Measurements from ENCODE around the gene GSG1.

GSG1 gene

DNA sequence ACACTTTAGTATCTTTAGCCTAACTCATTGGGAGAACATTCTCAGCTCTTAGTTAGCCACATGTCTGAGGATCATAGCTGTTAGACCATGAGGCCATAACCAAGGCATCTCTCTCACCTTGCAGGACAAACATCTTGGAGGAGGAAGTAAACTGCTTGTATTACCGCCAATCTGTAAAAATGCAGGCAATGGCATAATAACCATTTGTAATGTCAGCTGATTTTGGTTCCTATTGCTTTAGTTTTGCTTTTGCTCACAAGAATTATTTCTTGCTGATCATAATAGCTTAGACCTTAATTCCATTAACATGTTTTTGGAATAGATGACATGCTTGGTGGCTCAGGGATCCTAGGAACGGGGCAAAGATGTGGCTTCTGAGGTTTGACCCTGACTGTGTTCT is 16.4 kb upstream of the GSG1 start:
- no peak for FAIRE-seq

DNA sequence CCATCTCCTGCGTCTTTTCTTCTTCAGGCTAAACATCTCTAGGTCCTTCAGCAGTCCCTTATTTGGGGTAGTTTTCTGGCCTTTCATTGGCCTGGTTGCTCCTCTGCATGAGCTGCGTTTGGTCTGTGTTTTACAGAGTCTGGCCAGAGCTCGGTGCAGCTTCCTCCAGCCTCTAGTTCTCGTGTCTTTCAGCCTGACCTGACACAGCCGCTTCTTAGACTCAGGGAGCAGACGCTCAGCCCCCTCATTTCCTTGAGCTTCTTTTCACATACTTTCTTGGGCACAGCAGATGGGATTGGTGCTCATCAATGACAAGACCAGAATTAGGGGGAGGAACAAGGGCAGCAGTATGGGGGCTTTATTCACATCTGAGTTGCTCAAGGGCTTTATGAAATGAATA is 13.6 kb upstream of the GSG1 start:
- FAIRE-seq = no peak

DNA sequence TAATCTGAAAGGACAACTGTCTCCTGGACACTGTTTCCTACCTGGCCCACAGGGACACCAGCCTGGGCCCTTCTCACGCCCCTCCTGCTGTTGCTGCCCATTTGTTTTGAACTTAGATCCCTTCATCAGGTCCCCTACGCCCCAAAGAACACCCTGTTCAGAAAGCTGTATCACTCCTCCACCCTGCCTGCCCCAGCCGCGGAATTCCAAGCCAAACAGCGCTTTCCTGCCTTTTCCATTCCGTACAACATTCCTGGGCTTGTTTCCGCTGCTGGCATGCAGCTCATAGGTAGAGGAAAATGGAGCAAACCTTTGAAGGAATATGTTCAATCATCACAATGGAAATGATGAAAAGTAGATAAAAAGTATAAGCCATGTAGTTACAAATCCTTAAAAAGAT is 12.8 kb upstream of the GSG1 start:
- no peak for FAIRE-seq

DNA sequence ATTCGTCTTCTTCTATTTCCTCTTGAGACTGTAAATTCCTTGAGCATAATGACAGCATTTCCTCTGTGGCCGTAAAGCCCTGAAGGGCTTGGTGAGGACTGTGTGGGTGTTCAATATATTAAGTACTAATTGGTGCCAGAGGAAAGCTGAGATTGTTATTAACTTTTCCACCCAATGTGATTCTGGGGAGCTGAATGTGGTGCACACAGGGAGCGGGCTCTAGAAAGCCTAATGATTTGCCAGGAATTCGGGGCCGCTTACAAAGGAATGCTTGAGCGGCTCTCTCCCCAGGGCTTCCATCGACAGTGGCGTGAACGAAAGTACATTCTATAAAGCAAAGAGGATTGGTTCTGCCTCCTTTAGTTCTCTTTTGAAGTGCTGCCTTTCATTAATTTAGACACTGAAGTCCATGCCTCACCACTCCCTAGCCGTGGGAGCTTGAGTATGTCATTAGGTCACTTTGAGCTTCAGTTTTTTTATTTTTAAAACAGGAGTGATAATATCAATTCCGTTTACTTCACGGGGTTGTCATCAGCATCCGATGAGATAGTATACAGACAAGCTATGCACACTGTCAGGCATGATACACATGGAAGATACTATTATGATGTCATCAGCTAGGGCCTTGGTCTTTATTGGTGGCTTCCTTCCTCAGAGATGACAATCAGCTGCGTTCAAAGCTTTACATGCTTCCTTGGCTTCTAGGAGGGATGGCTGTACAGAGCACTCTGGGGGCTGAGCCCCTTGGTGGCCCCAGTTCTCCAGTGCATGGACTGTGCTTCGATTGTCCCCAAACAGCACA is 11.0 kb upstream of the GSG1 start:
- FAIRE-seq = no peak

DNA sequence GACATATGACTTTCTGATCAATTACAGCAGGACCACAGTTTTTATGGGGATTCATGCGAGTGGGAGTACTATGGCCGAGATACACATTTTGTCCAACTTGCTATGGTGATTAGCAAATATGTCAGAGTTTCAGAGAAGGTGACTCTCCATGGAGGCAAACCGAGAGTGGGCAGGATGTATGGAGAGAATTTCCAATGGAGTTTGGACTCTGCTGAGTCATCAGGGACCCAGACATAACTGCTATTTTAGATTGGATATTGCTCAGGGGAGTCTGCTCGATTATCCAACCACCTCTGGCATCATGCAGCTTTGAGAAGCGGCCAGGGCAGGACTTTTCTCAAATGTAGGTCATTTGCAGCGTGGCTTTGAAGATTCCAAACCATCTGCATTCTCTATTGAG is 9.5 kb upstream of the GSG1 start:
- FAIRE-seq = no peak

- FAIRE-seq = no peak
These were observed 3.2 kb upstream of the GSG1 start for GRCh38 chr12:13106666-13107065.

DNA sequence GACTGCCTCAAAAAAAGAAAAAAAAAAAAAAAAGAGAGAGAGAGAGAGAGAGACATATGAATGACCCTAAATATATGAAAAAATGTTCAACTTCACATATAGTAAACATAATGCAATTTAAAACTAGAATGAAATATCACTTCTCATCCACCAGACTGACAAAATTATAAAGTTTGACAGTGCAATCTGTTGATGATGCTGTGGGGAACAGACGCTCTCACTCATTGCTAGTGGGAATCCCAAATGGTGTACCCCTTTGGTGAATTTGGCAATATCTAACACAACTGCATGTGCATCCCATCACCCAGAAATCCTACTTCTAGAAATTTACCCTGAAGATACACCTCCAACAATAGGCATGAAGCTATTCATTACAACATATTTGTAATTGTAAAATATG is 2.3 kb upstream of the GSG1 start:
- FAIRE-seq = no peak

GRCh38 chr12:13104409-13104808 is 942 bp upstream of the GSG1 start:
- no peak for FAIRE-seq

- FAIRE-seq = no peak
These were observed 839 bp downstream of the GSG1 start for GRCh38 chr12:13102461-13103195.

DNA sequence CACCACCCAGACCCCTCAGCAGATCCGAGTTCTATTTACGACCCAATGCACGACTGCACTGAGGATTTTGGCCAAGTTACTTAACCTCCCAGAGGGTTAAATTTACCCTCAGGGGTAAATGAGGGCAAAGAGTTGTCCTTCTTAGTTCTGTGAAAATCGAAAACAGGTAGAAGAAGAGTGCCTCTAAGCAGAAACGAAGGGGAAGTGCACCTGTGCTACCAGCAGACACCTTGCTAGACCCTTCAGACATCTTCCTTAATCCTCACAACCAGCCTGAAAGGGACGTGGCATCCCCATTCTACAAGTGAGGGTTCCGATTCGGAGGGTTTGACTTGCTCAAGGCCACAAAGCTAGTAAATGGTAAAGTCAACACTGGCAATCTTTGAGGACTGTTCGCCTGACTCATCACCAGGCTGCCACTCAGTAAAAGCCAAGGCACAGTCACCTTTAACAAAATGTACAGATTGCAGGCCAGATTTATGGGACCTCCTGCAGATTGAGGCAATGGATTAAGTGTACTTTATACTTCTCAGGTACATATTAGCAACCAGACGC is 1.6 kb downstream of the GSG1 start:
- no peak for FAIRE-seq

- no peak for FAIRE-seq
These were observed 2.3 kb downstream of the GSG1 start for GRCh38 chr12:13100882-13101769.

DNA sequence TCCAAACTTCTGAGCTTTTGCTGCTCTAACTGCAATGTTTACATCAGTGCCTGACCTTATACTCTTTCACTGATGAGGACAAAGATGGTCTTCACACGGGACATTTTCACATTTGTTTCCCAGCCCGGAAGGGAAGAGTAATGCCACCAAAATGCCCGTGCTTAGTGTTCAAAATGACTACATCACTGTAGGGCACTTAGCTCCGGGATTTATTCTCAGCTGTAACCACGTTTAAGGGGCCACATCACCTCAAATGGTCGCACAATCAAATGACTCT is 2.9 kb downstream of the GSG1 start:
- no peak for FAIRE-seq

GRCh38 chr12:13099844-13100604 is 3.4 kb downstream of the GSG1 start:
- no peak for FAIRE-seq

- no peak for FAIRE-seq
These were observed 4.2 kb downstream of the GSG1 start for GRCh38 chr12:13099066-13099843.

GRCh38 chr12:13097491-13098011 is 5.9 kb downstream of the GSG1 start:
- FAIRE-seq = no peak

DNA sequence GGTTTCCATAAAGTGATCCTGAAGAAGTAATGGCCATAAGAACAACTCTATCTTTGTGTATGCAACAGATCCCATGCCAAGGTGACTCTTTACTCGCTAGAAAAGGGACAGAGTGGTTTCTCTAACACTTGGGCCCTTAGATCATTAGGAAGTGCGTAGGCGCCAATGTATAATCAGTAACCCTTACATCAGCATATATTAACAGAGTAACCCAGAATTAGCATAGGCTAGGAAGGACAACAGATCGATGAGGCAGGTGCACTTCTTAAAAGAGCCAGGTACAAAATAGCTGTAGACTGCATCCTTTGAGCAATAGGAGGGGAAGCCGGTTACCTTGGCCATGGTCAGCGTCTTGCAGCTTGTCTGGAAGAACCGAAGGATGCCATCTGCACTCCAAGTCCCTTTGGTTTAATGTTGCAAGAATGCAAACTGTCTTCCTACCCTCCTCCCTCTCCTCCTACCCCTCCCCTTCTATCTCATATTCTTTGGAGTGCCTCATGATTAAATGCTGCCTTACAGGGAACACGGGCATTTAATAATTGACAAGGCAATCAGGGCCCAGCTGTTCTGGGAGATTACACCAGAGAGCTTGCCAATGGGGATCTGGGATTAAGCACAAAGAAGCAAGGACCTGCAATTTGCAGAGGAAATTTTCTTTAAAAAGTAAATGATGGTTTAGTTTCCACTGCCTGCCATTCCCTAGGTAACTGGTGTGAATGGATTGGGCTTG is 8.0 kb downstream of the GSG1 start:
- no peak for FAIRE-seq

- FAIRE-seq = no peak
These were observed 9.1 kb downstream of the GSG1 start for GRCh38 chr12:13094367-13094766.

DNA sequence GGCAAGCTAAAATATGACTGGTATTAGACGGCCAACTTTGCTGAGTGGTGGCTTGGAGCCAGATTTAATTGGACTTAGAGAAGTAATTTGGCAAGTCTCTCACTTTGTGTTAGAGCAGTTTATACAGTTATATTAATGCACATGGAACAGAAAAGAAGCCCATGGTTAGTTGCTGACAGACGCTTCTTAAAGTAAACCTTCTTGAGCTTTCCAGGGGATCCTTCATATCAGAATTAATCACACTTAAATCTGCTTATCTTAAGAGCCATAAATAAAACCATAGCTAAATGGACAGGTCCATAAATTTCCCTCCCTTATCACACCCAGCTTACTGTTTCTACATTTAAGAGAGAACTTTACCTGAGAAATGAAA is 9.6 kb downstream of the GSG1 start:
- FAIRE-seq = no peak

GRCh38 chr12:13093191-13093847 is 10.1 kb downstream of the GSG1 start:
- FAIRE-seq = no peak

DNA sequence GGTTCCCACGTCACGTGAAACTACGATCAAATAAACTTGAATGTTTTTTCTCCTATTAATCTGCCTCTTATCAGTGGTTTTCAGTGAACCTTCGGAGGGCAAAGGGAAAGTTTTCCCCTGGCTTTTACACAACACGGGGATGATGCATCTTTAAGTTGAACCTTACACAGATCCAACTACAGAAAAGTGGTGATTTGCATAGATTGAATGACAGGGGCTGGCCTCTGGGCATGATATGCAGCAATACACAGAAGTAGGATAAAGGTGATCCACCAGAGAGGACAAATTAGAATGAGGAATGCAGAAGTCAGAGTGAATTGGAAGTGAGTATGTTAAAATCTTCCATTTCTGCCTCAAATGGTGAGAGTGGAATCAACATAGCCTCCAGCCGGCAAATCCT is 11.6 kb downstream of the GSG1 start:
- FAIRE-seq = no peak
